Measurements from ENCODE around the gene PLEKHG5.

DNA sequence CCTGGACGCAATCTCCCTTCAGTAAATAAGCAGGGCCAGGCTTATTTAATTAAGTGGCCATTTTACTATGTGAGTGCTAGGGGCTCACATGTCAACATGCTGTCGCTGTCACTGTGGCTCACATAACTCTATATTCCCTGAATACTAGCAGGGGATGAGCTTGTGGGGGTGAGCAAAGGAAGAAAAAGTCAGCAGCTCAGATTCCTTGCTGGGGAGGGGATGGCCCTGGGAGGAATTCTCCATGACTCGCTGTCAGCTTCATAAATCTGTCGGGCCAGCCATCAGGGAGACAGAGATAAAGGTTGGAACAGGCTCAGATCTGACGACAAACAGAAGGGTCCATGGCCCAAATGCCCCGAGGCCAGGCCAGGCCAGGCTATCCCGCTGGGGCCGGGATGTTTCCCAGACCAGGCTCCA lies 26.0 kb upstream of the PLEKHG5 start:
- TF ChIP-seq RARB (CRISPR knock-in tag; IDR thresholded peaks at IDR 0.05) (no peak), SMC3 (IDR thresholded peaks at IDR 0.05) (no peak), KDM5A (IDR thresholded peaks at IDR 0.05) (no peak), MAZ (IDR thresholded peaks at IDR 0.05; ENCODE audit: borderline replicate concordance, low read depth, low read length) (no peak)
- TF ChIP-seq, protein P1, sequence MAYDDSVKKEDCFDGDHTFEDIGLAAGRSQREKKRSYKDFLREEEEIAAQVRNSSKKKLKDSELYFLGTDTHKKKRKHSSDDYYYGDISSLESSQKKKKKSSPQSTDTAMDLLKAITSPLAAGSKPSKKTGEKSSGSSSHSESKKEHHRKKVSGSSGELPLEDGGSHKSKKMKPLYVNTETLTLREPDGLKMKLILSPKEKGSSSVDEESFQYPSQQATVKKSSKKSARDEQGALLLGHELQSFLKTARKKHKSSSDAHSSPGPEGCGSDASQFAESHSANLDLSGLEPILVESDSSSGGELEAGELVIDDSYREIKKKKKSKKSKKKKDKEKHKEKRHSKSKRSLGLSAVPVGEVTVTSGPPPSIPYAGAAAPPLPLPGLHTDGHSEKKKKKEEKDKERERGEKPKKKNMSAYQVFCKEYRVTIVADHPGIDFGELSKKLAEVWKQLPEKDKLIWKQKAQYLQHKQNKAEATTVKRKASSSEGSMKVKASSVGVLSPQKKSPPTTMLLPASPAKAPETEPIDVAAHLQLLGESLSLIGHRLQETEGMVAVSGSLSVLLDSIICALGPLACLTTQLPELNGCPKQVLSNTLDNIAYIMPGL (CRISPR knock-in tag; IDR thresholded peaks at IDR 0.05; ENCODE audit: borderline replicate concordance): no peak
- TF ChIP-seq, protein P2, sequence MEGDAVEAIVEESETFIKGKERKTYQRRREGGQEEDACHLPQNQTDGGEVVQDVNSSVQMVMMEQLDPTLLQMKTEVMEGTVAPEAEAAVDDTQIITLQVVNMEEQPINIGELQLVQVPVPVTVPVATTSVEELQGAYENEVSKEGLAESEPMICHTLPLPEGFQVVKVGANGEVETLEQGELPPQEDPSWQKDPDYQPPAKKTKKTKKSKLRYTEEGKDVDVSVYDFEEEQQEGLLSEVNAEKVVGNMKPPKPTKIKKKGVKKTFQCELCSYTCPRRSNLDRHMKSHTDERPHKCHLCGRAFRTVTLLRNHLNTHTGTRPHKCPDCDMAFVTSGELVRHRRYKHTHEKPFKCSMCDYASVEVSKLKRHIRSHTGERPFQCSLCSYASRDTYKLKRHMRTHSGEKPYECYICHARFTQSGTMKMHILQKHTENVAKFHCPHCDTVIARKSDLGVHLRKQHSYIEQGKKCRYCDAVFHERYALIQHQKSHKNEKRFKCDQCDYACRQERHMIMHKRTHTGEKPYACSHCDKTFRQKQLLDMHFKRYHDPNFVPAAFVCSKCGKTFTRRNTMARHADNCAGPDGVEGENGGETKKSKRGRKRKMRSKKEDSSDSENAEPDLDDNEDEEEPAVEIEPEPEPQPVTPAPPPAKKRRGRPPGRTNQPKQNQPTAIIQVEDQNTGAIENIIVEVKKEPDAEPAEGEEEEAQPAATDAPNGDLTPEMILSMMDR (IDR thresholded peaks at IDR 0.05): no peak
